PC-3 (cell line): ENCODE measurements around the gene GSN.

Experiments used
- CTCF ChIP-seq: fragments of 300-600 bp; sonication (generic); conservative IDR thresholded peaks from 2 replicates; pipeline ENCODE4 v1.5.1; 2017; ENCODE audit warnings: antibody characterized with exemption, low read depth, mild to moderate bottlenecking, low read length
- EZH2 ChIP-seq: fragments of 300-600 bp; sonication (generic); IDR thresholded peaks from one replicate; pipeline ENCODE4 v1.6.1; 2017; ENCODE audit warnings: antibody characterized with exemption, mild to moderate bottlenecking, low read length; ENCODE audit not compliant: unreplicated experiment

- no peak for TF ChIP-seq CTCF
- TF ChIP-seq EZH2: no peak
Observed at GRCh38 chr9:121252104-121252851, 15.7 kb upstream of the GSN start.
